HepG2 (cell line): ENCODE measurements around the gene TMEM100. TPM values are rescaled to one million over a fixed set of nuclear protein-coding genes. Genes with fewer than 3 reads are reported as not detected.

Experiments used
- ATAC-seq: fragments of 200-7000 bp; cut with Tn5 transposase; 3 replicates; pipeline ENCODE4 v1.9.1; 2020; ENCODE audit warnings: mild to moderate bottlenecking, moderate library complexity
- BruUV-seq: library from RNA; stranded (reverse); fragments of 400-500 nt; replicated peaks from 2 replicates; lab custom pipeline; 2021; lab: Mats Ljungman, UMichigan
- CTCF ChIA-PET: fragments of 300-600 bp; formaldehyde crosslinking; extraction: SDS; loops from one replicate; lab custom pipeline; 2021; ENCODE audit warnings: low total read pairs, inconsistent platforms, low intra/inter-chr PET ratio; lab: Yijun Ruan, JAX
- POLR2A ChIA-PET: fragments of 350-600 bp; sonication (Branson Sonifier 250); formaldehyde crosslinking; loops from one replicate; lab custom pipeline; 2020; ENCODE audit warnings: antibody characterized with exemption, inconsistent platforms; lab: Yijun Ruan, JAX
- DNase-seq: peaks from one replicate; pipeline ENCODE4 v3.0.0-alpha.2; 2015; ENCODE audit warnings: low spot score
- FAIRE-seq: peaks from 3 replicates; lab custom pipeline; 2011; peaks lifted over from hg19 to GRCh38; lab: Jason Lieb, UNC
- H2AFZ ChIP-seq: one replicate; pipeline ENCODE4 v1.6.1; 2011; ENCODE audit warnings: low read length, inconsistent platforms
- H3K27ac ChIP-seq: fragments of 300-600 bp; 3 replicates; pipeline ENCODE4 v1.8.0; 2011; ENCODE audit warnings: mixed run types, mild to moderate bottlenecking, mixed read lengths, low read length, inconsistent platforms; ENCODE audit not compliant: insufficient read depth; ENCODE audit errors: extremely low read length
- H3K27me3 ChIP-seq, 2 experiments: fragments of 200-600 bp in 1 of 2; 2 replicates in 1 of 2; 3 replicates in 1 of 2; pipeline versions ENCODE4 v1.6.0 to v1.8.0; 2011; ENCODE audit warnings: low read length in 2 of 2, mild to moderate bottlenecking in 2 of 2, moderate library complexity in 2 of 2, inconsistent platforms in 1 of 2; ENCODE audit not compliant: insufficient read depth in 2 of 2, control insufficient read depth in 1 of 2
- H3K36me3 ChIP-seq, 2 experiments: fragments of 200-600 bp in 1 of 2; replicated peaks in 1 of 2; 2 replicates in 1 of 2; 3 replicates in 1 of 2; pipeline versions ENCODE4 v1.5.1 to v1.8.0; 2011; ENCODE audit warnings: low read length in 2 of 2, inconsistent platforms in 1 of 2; ENCODE audit not compliant: insufficient read depth in 2 of 2, control insufficient read depth in 1 of 2
- H3K4me1 ChIP-seq: 2 replicates; pipeline ENCODE4 v1.5.1; 2012; ENCODE audit warnings: low read length, inconsistent platforms; ENCODE audit not compliant: insufficient read depth
- H3K4me2 ChIP-seq: 2 replicates; pipeline ENCODE4 v1.6.0; 2011; ENCODE audit warnings: low read depth, low read length, inconsistent platforms
- H3K4me3 ChIP-seq, 3 experiments: fragments of 200-600 bp in 1 of 3; sonication (generic), shearing (Covaris generic) in 1 of 3; replicated peaks in 1 of 3; 2 replicates each; pipeline ENCODE4 v1.5.1; 2011 to 2016; ENCODE audit warnings: low read length in 3 of 3, inconsistent platforms in 2 of 3, low read depth in 2 of 3, mild to moderate bottlenecking in 2 of 3, control low read depth in 1 of 3, mixed read lengths in 1 of 3; ENCODE audit not compliant: insufficient read depth in 1 of 3
- H3K79me2 ChIP-seq: one replicate; pipeline ENCODE4 v1.6.1; 2011; ENCODE audit warnings: low read length, inconsistent platforms; ENCODE audit not compliant: insufficient read depth
- H3K9ac ChIP-seq: 2 replicates; pipeline ENCODE4 v1.6.0; 2011; ENCODE audit warnings: mild to moderate bottlenecking, low read depth, low read length, inconsistent platforms; ENCODE audit not compliant: insufficient read depth
- H3K9me3 ChIP-seq: 2 replicates; pipeline ENCODE4 v1.5.1; 2012; ENCODE audit warnings: mild to moderate bottlenecking, low read length
- H4K20me1 ChIP-seq: 2 replicates; pipeline ENCODE4 v1.6.0; 2011; ENCODE audit warnings: inconsistent platforms, mild to moderate bottlenecking, low read length, moderate library complexity; ENCODE audit not compliant: insufficient read depth
- ATM ChIP-seq: fragments of 450-650 bp; IDR thresholded peaks from 2 replicates; pipeline ENCODE4 v1.7.1; 2017; ENCODE audit warnings: mild to moderate bottlenecking, borderline replicate concordance
- DPF2 ChIP-seq: sonication (generic); formaldehyde crosslinking; IDR thresholded peaks from 2 replicates; pipeline ENCODE4 v1.4.0; 2020; ENCODE audit warnings: mild to moderate bottlenecking, low read depth, missing genetic modification reagents, borderline replicate concordance
- EED ChIP-seq: sonication (generic); formaldehyde crosslinking; IDR thresholded peaks from 2 replicates; pipeline ENCODE4 v1.5.0; 2020; ENCODE audit warnings: mild to moderate bottlenecking, missing genetic modification reagents
- ETV6 ChIP-seq: sonication (generic); formaldehyde crosslinking; conservative IDR thresholded peaks from 2 replicates; pipeline ENCODE4 v1.4.0; 2020; ENCODE audit warnings: missing genetic modification reagents
- FOXM1 ChIP-seq: sonication (generic); formaldehyde crosslinking; IDR thresholded peaks from 2 replicates; pipeline ENCODE4 v1.5.0; 2020; ENCODE audit warnings: missing genetic modification reagents
- MAFF ChIP-seq: IDR thresholded peaks from 2 replicates; pipeline ENCODE4 v1.6.1; 2011; ENCODE audit warnings: low read depth, low read length, improper control_type of control experiment
- RBM22 ChIP-seq: fragments of 200-400 bp; formaldehyde crosslinking; optimal IDR thresholded peaks from 2 replicates; pipeline ENCODE3; 2017; ENCODE audit warnings: mild to moderate bottlenecking, low read length, moderate library complexity
- ZFP36L1 ChIP-seq: sonication (generic); formaldehyde crosslinking; IDR thresholded peaks from 2 replicates; pipeline ENCODE4 v1.8.0; 2022; ENCODE audit warnings: mild to moderate bottlenecking, missing genetic modification reagents, moderate library complexity
- ZNF367 ChIP-seq: sonication (generic); formaldehyde crosslinking; IDR thresholded peaks from 2 replicates; pipeline ENCODE4 v1.4.0; 2020; ENCODE audit warnings: missing genetic modification reagents, borderline replicate concordance
- ZNF430 ChIP-seq: sonication (generic); formaldehyde crosslinking; IDR thresholded peaks from 2 replicates; pipeline ENCODE4 v1.9.0; 2021; ENCODE audit warnings: mild to moderate bottlenecking, missing genetic modification reagents
- ZNF550 ChIP-seq: sonication (generic); formaldehyde crosslinking; IDR thresholded peaks from 2 replicates; pipeline ENCODE4 v1.4.0; 2020; ENCODE audit warnings: mild to moderate bottlenecking, missing genetic modification reagents, borderline replicate concordance
- ZNF766 ChIP-seq: sonication (generic); formaldehyde crosslinking; IDR thresholded peaks from 2 replicates; pipeline ENCODE4 v1.5.0; 2020; ENCODE audit warnings: missing genetic modification reagents, borderline replicate concordance
- WGBS: methylation state at CpG from one replicate; pipeline ENCODE4 v1.1.6; 2017; ENCODE audit warnings: low lambda C conversion rate; 5-methylcytosine and 5-hydroxymethylcytosine counted together
- in situ Hi-C: cut with HindIII; loops from 2 replicates; pipeline ENCODE4 v1.10.0; 2017; ENCODE audit warnings: low pct_unique_long_range_greater_than_20kb; ENCODE audit not compliant: extremely low pct_ligation_motif_present
- intact Hi-C: fragments of 100-400 bp; cut with micrococcal nuclease; formaldehyde crosslinking; loops from one replicate; pipeline ENCODE4 v1.10.0; 2022; ENCODE audit not compliant: unreplicated experiment
- polyA plus RNA-seq, 8 experiments: library from polyadenylated mRNA; depleted of rRNA in 3 of 8; stranded (reverse) in 7 of 8; unstranded in 1 of 8; fragments of >200 nt; fragmentation: Illumina TruSeq in 4 of 8; extraction: Trizol in 4 of 8; gene quantifications; 2 replicates each; pipeline versions ENCODE4 v1.2.1 to v1.2.3, GENCODE V29; 2011 to 2016; ENCODE audit warnings: low read depth in 4 of 8, missing spikeins in 1 of 8, mixed read lengths in 1 of 8; ENCODE audit not compliant: insufficient read depth in 1 of 8
- total RNA-seq, 5 experiments: library from RNA; depleted of rRNA; stranded (reverse); fragments of >200 nt; fragmentation: Illumina TruSeq; extraction: Trizol; gene quantifications; 2 replicates each; pipeline ENCODE4 v1.2.3, GENCODE V29; 2016; ENCODE audit warnings: low read depth in 1 of 5
- TF ChIP-seq, protein P1 (sequence below): sonication (generic); formaldehyde crosslinking; IDR thresholded peaks from 2 replicates; pipeline ENCODE4 v1.8.0; 2022; ENCODE audit warnings: mild to moderate bottlenecking, missing genetic modification reagents, moderate library complexity
- TF ChIP-seq, protein P2 (sequence below): IDR thresholded peaks from 2 replicates; pipeline ENCODE4 v1.6.1; 2016; ENCODE audit warnings: low read depth, borderline replicate concordance
- TF ChIP-seq, protein P3 (sequence below): IDR thresholded peaks from 2 replicates; pipeline ENCODE4 v1.4.0; 2020; ENCODE audit warnings: mild to moderate bottlenecking, missing genetic modification reagents
- TF ChIP-seq, protein P4 (sequence below): sonication (generic); formaldehyde crosslinking; IDR thresholded peaks from 2 replicates; pipeline ENCODE4 v1.5.1; 2020; ENCODE audit warnings: mild to moderate bottlenecking, missing genetic modification reagents, moderate library complexity

TMEM100 gene
- total and polyA plus RNA-seq, 2 of the 13 experiments (the other 11 are each of a cell fraction or from before 2014, with no cell fraction given): not detected

DNA sequence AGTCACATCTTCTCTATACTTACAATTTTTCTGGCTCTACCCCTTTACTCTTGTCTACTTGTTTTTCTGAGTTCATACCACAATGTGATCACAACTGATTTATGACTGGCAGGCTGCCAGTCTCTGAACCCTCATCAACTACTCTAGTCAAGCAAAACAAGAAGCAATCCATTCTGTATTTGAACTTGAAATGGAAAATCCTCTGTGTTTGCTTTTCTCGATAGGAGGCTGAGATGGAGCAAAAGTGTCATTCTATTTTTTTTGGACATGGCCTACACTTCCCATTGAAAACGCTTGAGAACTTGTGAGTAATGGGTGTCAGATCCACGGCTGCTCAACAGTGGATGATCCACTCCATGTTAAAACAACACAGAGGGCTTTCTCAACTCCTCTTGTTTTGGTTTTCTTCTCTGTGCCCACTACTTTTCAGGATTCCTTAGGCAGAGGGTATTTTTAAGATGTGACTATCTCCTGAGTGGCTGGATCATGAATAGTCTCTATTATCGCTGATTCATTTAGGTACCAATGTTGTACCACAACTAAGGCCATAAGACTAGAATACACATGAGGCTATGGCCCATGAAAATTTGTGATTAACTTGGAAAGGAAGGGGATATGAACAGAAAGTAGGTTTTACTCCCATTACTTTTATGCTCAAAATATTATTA, 11.7 kb downstream of the TMEM100 start:
- ATAC-seq (no peak), DNase-seq (no peak), FAIRE-seq (no peak)
- no peaks in the 10 kb centered on the region for H3K79me2 ChIP-seq
- no peaks in the 10 kb centered on the region for H3K36me3 ChIP-seq
- no peaks in the 10 kb centered on the region for H3K9me3 ChIP-seq
- in situ Hi-C loops (no loop called here), intact Hi-C loops (no loop called here)
- no peak overlapping the region for H3K27ac ChIP-seq
- no peak overlapping the region for H2AFZ ChIP-seq
- H3K9ac ChIP-seq: no peak overlapping the region
- no peaks in the 10 kb centered on the region for H4K20me1 ChIP-seq
- H3K4me2 ChIP-seq: no peak overlapping the region
- CTCF ChIA-PET: no interaction called here
- H3K4me3 ChIP-seq: no peak overlapping the region
- WGBS: 36% methylated on average over 4 of the region's 4 CpGs
- POLR2A ChIA-PET: no interaction called here
- H3K27me3 ChIP-seq: peaks cover 0 to 2% of the 10 kb centered on the region in 2 experiments; a peak in 3 of 5 replicates
- H3K4me1 ChIP-seq: no peaks in the 10 kb centered on the region; the same call in 1 of the 2 replicates
- no TSS peak for BruUV-seq
- TF ChIP-seq EED (no peak), MAFF (no peak), RBM22 (no peak), ZFP36L1 (CRISPR knock-in tag) (no peak), ETV6 (CRISPR knock-in tag) (no peak), ZNF550 (CRISPR knock-in tag) (no peak), DPF2 (no peak), ZNF430 (CRISPR knock-in tag) (no peak), ATM (no peak), ZNF766 (CRISPR knock-in tag) (no peak), FOXM1 (no peak), ZNF367 (no peak)
- TF ChIP-seq, protein P1, sequence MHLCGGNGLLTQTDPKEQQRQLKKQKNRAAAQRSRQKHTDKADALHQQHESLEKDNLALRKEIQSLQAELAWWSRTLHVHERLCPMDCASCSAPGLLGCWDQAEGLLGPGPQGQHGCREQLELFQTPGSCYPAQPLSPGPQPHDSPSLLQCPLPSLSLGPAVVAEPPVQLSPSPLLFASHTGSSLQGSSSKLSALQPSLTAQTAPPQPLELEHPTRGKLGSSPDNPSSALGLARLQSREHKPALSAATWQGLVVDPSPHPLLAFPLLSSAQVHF (CRISPR knock-in tag): no peak
- TF ChIP-seq, protein P2, sequence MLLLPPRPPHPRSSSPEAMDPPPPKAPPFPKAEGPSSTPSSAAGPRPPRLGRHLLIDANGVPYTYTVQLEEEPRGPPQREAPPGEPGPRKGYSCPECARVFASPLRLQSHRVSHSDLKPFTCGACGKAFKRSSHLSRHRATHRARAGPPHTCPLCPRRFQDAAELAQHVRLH: no peak
- TF ChIP-seq, protein P3, sequence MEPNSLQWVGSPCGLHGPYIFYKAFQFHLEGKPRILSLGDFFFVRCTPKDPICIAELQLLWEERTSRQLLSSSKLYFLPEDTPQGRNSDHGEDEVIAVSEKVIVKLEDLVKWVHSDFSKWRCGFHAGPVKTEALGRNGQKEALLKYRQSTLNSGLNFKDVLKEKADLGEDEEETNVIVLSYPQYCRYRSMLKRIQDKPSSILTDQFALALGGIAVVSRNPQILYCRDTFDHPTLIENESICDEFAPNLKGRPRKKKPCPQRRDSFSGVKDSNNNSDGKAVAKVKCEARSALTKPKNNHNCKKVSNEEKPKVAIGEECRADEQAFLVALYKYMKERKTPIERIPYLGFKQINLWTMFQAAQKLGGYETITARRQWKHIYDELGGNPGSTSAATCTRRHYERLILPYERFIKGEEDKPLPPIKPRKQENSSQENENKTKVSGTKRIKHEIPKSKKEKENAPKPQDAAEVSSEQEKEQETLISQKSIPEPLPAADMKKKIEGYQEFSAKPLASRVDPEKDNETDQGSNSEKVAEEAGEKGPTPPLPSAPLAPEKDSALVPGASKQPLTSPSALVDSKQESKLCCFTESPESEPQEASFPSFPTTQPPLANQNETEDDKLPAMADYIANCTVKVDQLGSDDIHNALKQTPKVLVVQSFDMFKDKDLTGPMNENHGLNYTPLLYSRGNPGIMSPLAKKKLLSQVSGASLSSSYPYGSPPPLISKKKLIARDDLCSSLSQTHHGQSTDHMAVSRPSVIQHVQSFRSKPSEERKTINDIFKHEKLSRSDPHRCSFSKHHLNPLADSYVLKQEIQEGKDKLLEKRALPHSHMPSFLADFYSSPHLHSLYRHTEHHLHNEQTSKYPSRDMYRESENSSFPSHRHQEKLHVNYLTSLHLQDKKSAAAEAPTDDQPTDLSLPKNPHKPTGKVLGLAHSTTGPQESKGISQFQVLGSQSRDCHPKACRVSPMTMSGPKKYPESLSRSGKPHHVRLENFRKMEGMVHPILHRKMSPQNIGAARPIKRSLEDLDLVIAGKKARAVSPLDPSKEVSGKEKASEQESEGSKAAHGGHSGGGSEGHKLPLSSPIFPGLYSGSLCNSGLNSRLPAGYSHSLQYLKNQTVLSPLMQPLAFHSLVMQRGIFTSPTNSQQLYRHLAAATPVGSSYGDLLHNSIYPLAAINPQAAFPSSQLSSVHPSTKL (CRISPR knock-in tag): no peak
- TF ChIP-seq, protein P4, sequence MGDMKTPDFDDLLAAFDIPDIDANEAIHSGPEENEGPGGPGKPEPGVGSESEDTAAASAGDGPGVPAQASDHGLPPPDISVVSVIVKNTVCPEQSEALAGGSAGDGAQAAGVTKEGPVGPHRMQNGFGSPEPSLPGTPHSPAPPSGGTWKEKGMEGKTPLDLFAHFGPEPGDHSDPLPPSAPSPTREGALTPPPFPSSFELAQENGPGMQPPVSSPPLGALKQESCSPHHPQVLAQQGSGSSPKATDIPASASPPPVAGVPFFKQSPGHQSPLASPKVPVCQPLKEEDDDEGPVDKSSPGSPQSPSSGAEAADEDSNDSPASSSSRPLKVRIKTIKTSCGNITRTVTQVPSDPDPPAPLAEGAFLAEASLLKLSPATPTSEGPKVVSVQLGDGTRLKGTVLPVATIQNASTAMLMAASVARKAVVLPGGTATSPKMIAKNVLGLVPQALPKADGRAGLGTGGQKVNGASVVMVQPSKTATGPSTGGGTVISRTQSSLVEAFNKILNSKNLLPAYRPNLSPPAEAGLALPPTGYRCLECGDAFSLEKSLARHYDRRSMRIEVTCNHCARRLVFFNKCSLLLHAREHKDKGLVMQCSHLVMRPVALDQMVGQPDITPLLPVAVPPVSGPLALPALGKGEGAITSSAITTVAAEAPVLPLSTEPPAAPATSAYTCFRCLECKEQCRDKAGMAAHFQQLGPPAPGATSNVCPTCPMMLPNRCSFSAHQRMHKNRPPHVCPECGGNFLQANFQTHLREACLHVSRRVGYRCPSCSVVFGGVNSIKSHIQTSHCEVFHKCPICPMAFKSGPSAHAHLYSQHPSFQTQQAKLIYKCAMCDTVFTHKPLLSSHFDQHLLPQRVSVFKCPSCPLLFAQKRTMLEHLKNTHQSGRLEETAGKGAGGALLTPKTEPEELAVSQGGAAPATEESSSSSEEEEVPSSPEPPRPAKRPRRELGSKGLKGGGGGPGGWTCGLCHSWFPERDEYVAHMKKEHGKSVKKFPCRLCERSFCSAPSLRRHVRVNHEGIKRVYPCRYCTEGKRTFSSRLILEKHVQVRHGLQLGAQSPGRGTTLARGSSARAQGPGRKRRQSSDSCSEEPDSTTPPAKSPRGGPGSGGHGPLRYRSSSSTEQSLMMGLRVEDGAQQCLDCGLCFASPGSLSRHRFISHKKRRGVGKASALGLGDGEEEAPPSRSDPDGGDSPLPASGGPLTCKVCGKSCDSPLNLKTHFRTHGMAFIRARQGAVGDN (CRISPR knock-in tag): no peak
